Measurements from ENCODE around the gene DUSP16. TPM values are rescaled to one million over a fixed set of nuclear protein-coding genes. Genes with fewer than 3 reads are reported as not detected.
"Not testable (repeated sequence)": the region's sequence is repeated elsewhere in the genome, so short reads cannot be mapped to it uniquely, and the experiment has no call there.

DUSP16 gene
- polyA plus RNA-seq, 4 donors = 22.5 to 83.4 (median 30.1) TPM

- H3K9me3 ChIP-seq (ENCODE audit: control insufficient read depth in 2 of 2, insufficient read depth in 1 of 2, low read depth in 1 of 2, low read length in 1 of 2) = peaks cover 0 to 2% of the 10 kb centered on the region in 2 donors
- H3K36me3 ChIP-seq (ENCODE audit: control insufficient read depth in 3 of 3, insufficient read depth in 2 of 3, low read depth in 1 of 3, low read length in 3 of 3) = peaks cover 5 to 47% (median 27%) of the 10 kb centered on the region in 3 donors
- no peaks in the 10 kb centered on the region for H3K27me3 ChIP-seq (ENCODE audit: control insufficient read depth in 3 of 3, insufficient read depth in 3 of 3, low read length in 3 of 3)
- peak overlapping the region in 1 of 3 donors; percentile 91 for H3K27ac ChIP-seq (ENCODE audit: low read depth in 1 of 3, low read length in 2 of 3)
- no peak for FAIRE-seq
- H3K4me3 ChIP-seq (ENCODE audit: low read depth in 1 of 3, low read length in 3 of 3) = no peak overlapping the region
- 70 to 87% (median 72%) methylated on average over 15 of the region's 15 CpGs for WGBS, 3 donors
- no peaks in the 10 kb centered on the region for H3K4me1 ChIP-seq (ENCODE audit: control insufficient read depth in 3 of 3, insufficient read depth in 2 of 3, low read depth in 1 of 3, low read length in 2 of 3)
- peak in 1 of 2 donors; percentile 47 for DNase-seq
Measured at GRCh38 chr12:12474931-12475795, 87.5 kb downstream of the DUSP16 start.

GRCh38 chr12:12474471-12474928, 88.2 kb downstream of the DUSP16 start:
- Histone ChIP-seq H3K9me3 (ENCODE audit: control insufficient read depth in 2 of 2, insufficient read depth in 1 of 2, low read depth in 1 of 2, low read length in 1 of 2) (peaks cover 0 to 4% of the 10 kb centered on the region in 2 donors), H3K36me3 (ENCODE audit: control insufficient read depth in 3 of 3, insufficient read depth in 2 of 3, low read depth in 1 of 3, low read length in 3 of 3) (peaks cover 5 to 44% (median 24%) of the 10 kb centered on the region in 3 donors), H3K4me1 (ENCODE audit: control insufficient read depth in 3 of 3, insufficient read depth in 2 of 3, low read depth in 1 of 3, low read length in 2 of 3) (no peaks in the 10 kb centered on the region), H3K27ac (ENCODE audit: low read depth in 1 of 3, low read length in 2 of 3) (peak overlapping the region in 2 of 3 donors; percentile 34 to 72), H3K27me3 (ENCODE audit: control insufficient read depth in 3 of 3, insufficient read depth in 3 of 3, low read length in 3 of 3) (no peaks in the 10 kb centered on the region), H3K4me3 (ENCODE audit: low read depth in 1 of 3, low read length in 3 of 3) (no peak overlapping the region)
- FAIRE-seq (no peak), DNase-seq (no peak)
- 60 to 78% (median 64%) methylated on average over 8 of the region's 8 CpGs for WGBS, 3 donors

- 91 to 97% (median 94%) methylated on average over 4 of the region's 4 CpGs for WGBS, 3 donors
- Histone ChIP-seq H3K9me3 (ENCODE audit: control insufficient read depth in 2 of 2, insufficient read depth in 1 of 2, low read depth in 1 of 2, low read length in 1 of 2) (peaks cover 0 to 4% of the 10 kb centered on the region in 2 donors), H3K27me3 (ENCODE audit: control insufficient read depth in 3 of 3, insufficient read depth in 3 of 3, low read length in 3 of 3) (no peaks in the 10 kb centered on the region), H3K4me3 (ENCODE audit: low read depth in 1 of 3, low read length in 3 of 3) (no peak overlapping the region), H3K4me1 (ENCODE audit: control insufficient read depth in 3 of 3, insufficient read depth in 2 of 3, low read depth in 1 of 3, low read length in 2 of 3) (no peaks in the 10 kb centered on the region), H3K36me3 (ENCODE audit: control insufficient read depth in 3 of 3, insufficient read depth in 2 of 3, low read depth in 1 of 3, low read length in 3 of 3) (peaks cover 2 to 37% (median 22%) of the 10 kb centered on the region in 3 donors), H3K27ac (ENCODE audit: low read depth in 1 of 3, low read length in 2 of 3) (no peak overlapping the region)
- DNase-seq (no peak), FAIRE-seq (no peak)
Measured at GRCh38 chr12:12473223-12473622, 89.4 kb downstream of the DUSP16 start.

- not testable (repeated sequence) for H3K4me3 ChIP-seq (ENCODE audit: low read depth in 1 of 3, low read length in 3 of 3); H3K27me3 ChIP-seq (ENCODE audit: control insufficient read depth in 3 of 3, insufficient read depth in 3 of 3, low read length in 3 of 3); DNase-seq; FAIRE-seq; H3K4me1 ChIP-seq (ENCODE audit: control insufficient read depth in 3 of 3, insufficient read depth in 2 of 3, low read depth in 1 of 3, low read length in 2 of 3); H3K9me3 ChIP-seq (ENCODE audit: control insufficient read depth in 2 of 2, insufficient read depth in 1 of 2, low read depth in 1 of 2, low read length in 1 of 2); H3K27ac ChIP-seq (ENCODE audit: low read depth in 1 of 3, low read length in 2 of 3)
- 89 to 90% (median 90%) methylated on average over 30 to 36 of the region's 37 CpGs for WGBS, 3 donors
- H3K36me3 ChIP-seq (ENCODE audit: control insufficient read depth in 3 of 3, insufficient read depth in 2 of 3, low read depth in 1 of 3, low read length in 3 of 3) = peaks cover 2 to 35% (median 18%) of the 10 kb centered on the region in 3 donors
Measured at GRCh38 chr12:12471982-12472961, 90.4 kb downstream of the DUSP16 start.

GRCh38 chr12:12470751-12471306, 91.8 kb downstream of the DUSP16 start:
- Histone ChIP-seq H3K27me3 (ENCODE audit: control insufficient read depth in 3 of 3, insufficient read depth in 3 of 3, low read length in 3 of 3) (no peaks in the 10 kb centered on the region), H3K36me3 (ENCODE audit: control insufficient read depth in 3 of 3, insufficient read depth in 2 of 3, low read depth in 1 of 3, low read length in 3 of 3) (peaks cover 0 to 30% (median 6%) of the 10 kb centered on the region in 3 donors), H3K4me1 (ENCODE audit: control insufficient read depth in 3 of 3, insufficient read depth in 2 of 3, low read depth in 1 of 3, low read length in 2 of 3) (peaks cover 0 to 4% (median 0%) of the 10 kb centered on the region in 3 donors), H3K4me3 (ENCODE audit: low read depth in 1 of 3, low read length in 3 of 3) (no peak overlapping the region), H3K27ac (ENCODE audit: low read depth in 1 of 3, low read length in 2 of 3) (peak overlapping the region in 1 of 3 donors; percentile 39), H3K9me3 (ENCODE audit: control insufficient read depth in 2 of 2, insufficient read depth in 1 of 2, low read depth in 1 of 2, low read length in 1 of 2) (peaks cover 0 to 4% of the 10 kb centered on the region in 2 donors)
- DNase-seq (no peak), FAIRE-seq (no peak)
- 88 to 89% (median 88%) methylated on average over 7 of the region's 7 CpGs for WGBS, 3 donors

GRCh38 chr12:12469386-12469785, 93.3 kb downstream of the DUSP16 start:
- Histone ChIP-seq H3K36me3 (ENCODE audit: control insufficient read depth in 3 of 3, insufficient read depth in 2 of 3, low read depth in 1 of 3, low read length in 3 of 3) (peaks cover 0 to 31% (median 2%) of the 10 kb centered on the region in 3 donors), H3K4me3 (ENCODE audit: low read depth in 1 of 3, low read length in 3 of 3) (no peak overlapping the region), H3K4me1 (ENCODE audit: control insufficient read depth in 3 of 3, insufficient read depth in 2 of 3, low read depth in 1 of 3, low read length in 2 of 3) (peaks cover 0 to 4% (median 3%) of the 10 kb centered on the region in 3 donors), H3K27ac (ENCODE audit: low read depth in 1 of 3, low read length in 2 of 3) (no peak overlapping the region), H3K27me3 (ENCODE audit: control insufficient read depth in 3 of 3, insufficient read depth in 3 of 3, low read length in 3 of 3) (no peaks in the 10 kb centered on the region), H3K9me3 (ENCODE audit: control insufficient read depth in 2 of 2, insufficient read depth in 1 of 2, low read depth in 1 of 2, low read length in 1 of 2) (peaks cover 0 to 4% of the 10 kb centered on the region in 2 donors)
- no peak for DNase-seq
- 93 to 97% (median 94%) methylated on average over 7 of the region's 7 CpGs for WGBS, 3 donors
- no peak for FAIRE-seq

GRCh38 chr12:12468575-12468974, 94.1 kb downstream of the DUSP16 start:
- Histone ChIP-seq H3K4me1 (ENCODE audit: control insufficient read depth in 3 of 3, insufficient read depth in 2 of 3, low read depth in 1 of 3, low read length in 2 of 3) (peaks cover 0 to 4% (median 3%) of the 10 kb centered on the region in 3 donors), H3K4me3 (ENCODE audit: low read depth in 1 of 3, low read length in 3 of 3) (no peak overlapping the region), H3K27ac (ENCODE audit: low read depth in 1 of 3, low read length in 2 of 3) (peak overlapping the region in 1 of 3 donors; percentile 86), H3K36me3 (ENCODE audit: control insufficient read depth in 3 of 3, insufficient read depth in 2 of 3, low read depth in 1 of 3, low read length in 3 of 3) (peaks cover 0 to 29% (median 0%) of the 10 kb centered on the region in 3 donors), H3K9me3 (ENCODE audit: control insufficient read depth in 2 of 2, insufficient read depth in 1 of 2, low read depth in 1 of 2, low read length in 1 of 2) (peaks cover 0 to 4% of the 10 kb centered on the region in 2 donors), H3K27me3 (ENCODE audit: control insufficient read depth in 3 of 3, insufficient read depth in 3 of 3, low read length in 3 of 3) (no peaks in the 10 kb centered on the region)
- DNase-seq (no peak), FAIRE-seq (no peak)
- 75 to 97% (median 88%) methylated on average over 3 of the region's 3 CpGs for WGBS, 3 donors
